Glutamatergic neuron (in vitro differentiated cells): Measurements from ENCODE around the gene ZNF616. TPM values are rescaled to one million over a fixed set of nuclear protein-coding genes. Genes with fewer than 3 reads are reported as not detected.

Experiments used
- DNase-seq: peaks from one replicate; pipeline ENCODE4 v3.0.0; 2022
- H3K27ac Mint-ChIP-seq: one replicate; pipeline ENCODE4 v1.8.0; 2020; ENCODE audit warnings: mild to moderate bottlenecking, mixed read lengths, inconsistent platforms; ENCODE audit not compliant: unreplicated experiment
- H3K27me3 Mint-ChIP-seq: one replicate; pipeline ENCODE4 v1.8.0; 2020; ENCODE audit warnings: mild to moderate bottlenecking, moderate library complexity, mixed read lengths, inconsistent platforms; ENCODE audit not compliant: unreplicated experiment
- H3K36me3 Mint-ChIP-seq: one replicate; pipeline ENCODE4 v1.8.0; 2020; ENCODE audit warnings: mild to moderate bottlenecking, mixed read lengths, inconsistent platforms; ENCODE audit not compliant: unreplicated experiment
- H3K4me1 Mint-ChIP-seq: one replicate; pipeline ENCODE4 v1.8.0; 2020; ENCODE audit warnings: mild to moderate bottlenecking, low read depth, mixed read lengths, inconsistent platforms; ENCODE audit not compliant: unreplicated experiment
- H3K4me3 Mint-ChIP-seq: one replicate; pipeline ENCODE4 v1.8.0; 2020; ENCODE audit warnings: mild to moderate bottlenecking, mixed read lengths, inconsistent platforms; ENCODE audit not compliant: unreplicated experiment
- H3K9me3 Mint-ChIP-seq: one replicate; pipeline ENCODE4 v1.8.0; 2020; ENCODE audit warnings: mild to moderate bottlenecking, moderate library complexity, mixed read lengths, inconsistent platforms; ENCODE audit not compliant: unreplicated experiment
- total RNA-seq: library from RNA; stranded (reverse); fragmentation: NEBNext Ultra II Directional; extraction: Animal tissue kit (Norgen Biotek cat#: 25700); gene quantifications from one replicate; pipeline ENCODE4 v1.2.1, GENCODE V29; 2021; ENCODE audit not compliant: unreplicated experiment
- TF ChIP-seq, protein P1 (sequence below): fragments of 200-600 bp; sonication (generic); IDR thresholded peaks from one replicate; pipeline ENCODE4 v1.5.0; 2021; ENCODE audit not compliant: partially characterized antibody, unreplicated experiment

Gene ZNF616
- total RNA-seq, 1 donor from 2014 or later = 22.5 TPM

DNA sequence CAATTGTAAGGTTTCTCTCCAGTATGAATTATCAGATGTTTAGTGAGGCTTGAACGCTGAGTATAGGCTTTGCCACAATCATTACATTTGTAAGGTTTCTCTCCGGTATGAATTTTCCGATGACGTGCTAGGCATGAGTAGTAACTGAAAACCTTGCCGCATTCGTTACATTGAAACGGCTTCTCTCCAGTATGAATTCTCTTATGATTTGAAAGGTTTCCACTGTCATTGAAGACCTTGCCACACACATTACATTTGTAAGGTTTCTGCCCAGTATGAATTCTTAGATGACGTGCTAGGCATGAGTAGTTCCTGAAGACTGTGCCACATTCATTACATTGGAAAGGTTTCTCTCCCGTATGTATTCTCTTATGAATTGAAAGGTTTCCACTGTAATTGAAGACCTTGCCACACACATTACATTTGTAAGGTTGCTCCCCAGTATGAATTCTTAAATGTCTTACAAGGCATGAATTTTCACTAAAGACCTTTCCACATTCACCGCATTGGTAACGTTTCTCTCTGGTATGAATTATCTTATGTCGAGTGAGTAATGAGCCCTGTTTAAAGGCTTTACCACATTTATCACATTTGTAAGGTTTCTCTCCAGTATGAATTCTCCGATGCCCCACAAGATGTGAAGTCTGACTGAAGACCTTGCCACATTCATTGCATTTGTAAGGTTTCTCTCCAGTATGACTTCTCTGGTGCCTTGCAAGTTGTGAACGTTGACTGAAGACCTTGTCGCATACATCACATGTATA, 16.0 kb upstream of the ZNF616 start:
- peaks cover 40% of the 10 kb centered on the region for H3K9me3 Mint-ChIP-seq
- H3K4me1 Mint-ChIP-seq = no peaks in the 10 kb centered on the region

DNA sequence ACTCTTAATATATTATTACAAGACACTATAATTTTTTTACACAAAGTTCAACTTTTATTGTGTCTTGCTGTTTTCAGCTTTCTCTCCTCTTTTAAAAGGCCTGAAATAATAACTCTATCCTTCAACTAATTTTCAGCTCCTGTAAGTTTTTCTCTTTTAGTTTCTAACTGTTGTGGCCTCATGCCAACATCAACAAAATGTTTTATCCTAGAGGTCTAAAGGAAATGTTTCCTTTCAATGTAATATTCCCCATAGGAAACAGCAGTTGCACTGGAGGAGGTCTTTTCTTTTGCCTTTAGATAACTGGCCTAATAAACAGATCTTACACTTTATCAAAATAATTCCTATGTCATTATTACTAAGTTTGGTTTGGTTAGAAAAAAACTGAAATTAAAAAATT, 8.5 kb upstream of the ZNF616 start:
- Mint-ChIP-seq H3K4me1 (no peaks in the 10 kb centered on the region), H3K27ac (no peak overlapping the region), H3K9me3 (peaks cover 10% of the 10 kb centered on the region), H3K36me3 (peaks cover 38% of the 10 kb centered on the region), H3K27me3 (no peaks in the 10 kb centered on the region), H3K4me3 (no peak overlapping the region)
- TF ChIP-seq, protein P1, sequence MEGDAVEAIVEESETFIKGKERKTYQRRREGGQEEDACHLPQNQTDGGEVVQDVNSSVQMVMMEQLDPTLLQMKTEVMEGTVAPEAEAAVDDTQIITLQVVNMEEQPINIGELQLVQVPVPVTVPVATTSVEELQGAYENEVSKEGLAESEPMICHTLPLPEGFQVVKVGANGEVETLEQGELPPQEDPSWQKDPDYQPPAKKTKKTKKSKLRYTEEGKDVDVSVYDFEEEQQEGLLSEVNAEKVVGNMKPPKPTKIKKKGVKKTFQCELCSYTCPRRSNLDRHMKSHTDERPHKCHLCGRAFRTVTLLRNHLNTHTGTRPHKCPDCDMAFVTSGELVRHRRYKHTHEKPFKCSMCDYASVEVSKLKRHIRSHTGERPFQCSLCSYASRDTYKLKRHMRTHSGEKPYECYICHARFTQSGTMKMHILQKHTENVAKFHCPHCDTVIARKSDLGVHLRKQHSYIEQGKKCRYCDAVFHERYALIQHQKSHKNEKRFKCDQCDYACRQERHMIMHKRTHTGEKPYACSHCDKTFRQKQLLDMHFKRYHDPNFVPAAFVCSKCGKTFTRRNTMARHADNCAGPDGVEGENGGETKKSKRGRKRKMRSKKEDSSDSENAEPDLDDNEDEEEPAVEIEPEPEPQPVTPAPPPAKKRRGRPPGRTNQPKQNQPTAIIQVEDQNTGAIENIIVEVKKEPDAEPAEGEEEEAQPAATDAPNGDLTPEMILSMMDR = no peak
- DNase-seq = no peak

More for the DNA sequence above, 16.0 kb upstream of the ZNF616 start:
- Mint-ChIP-seq H3K36me3 (peaks cover 77% of the 10 kb centered on the region), H3K27me3 (peaks cover 4% of the 10 kb centered on the region), H3K4me3 (no peak overlapping the region), H3K27ac (no peak overlapping the region)
- TF ChIP-seq, protein P1 = no peak
- DNase-seq = no peak

DNA sequence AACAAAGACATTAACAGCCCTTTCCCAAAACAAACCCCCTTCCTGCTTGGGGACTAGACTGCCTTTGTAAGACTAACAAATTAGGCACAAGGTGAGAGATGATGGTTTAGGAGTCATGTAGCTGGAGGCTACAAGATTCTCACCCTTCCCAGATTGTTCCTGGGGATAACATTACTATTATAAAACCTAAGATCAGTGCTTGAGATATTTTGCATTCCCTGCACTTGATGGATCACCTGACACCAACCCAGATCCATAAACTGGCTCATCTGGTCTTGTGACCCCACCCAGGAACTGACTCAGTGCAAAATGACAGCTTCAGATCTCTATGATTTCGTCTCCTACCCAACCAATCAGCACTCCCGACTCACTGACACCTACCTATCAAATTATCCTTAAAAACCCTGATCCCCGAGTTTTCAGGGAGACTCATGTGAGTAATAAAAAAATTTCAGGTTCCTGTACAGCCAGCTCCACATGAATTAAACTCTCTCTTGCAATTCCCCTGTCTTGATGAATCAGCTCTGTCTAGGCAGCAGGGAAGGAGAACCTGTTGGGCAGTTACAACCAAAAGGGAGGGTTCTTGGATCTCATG, 2.4 kb upstream of the ZNF616 start:
- Mint-ChIP-seq H3K27me3 (peaks cover 12% of the 10 kb centered on the region), H3K4me1 (no peaks in the 10 kb centered on the region), H3K36me3 (peaks cover 24% of the 10 kb centered on the region), H3K9me3 (peaks cover 16% of the 10 kb centered on the region), H3K27ac (no peak overlapping the region), H3K4me3 (no peak overlapping the region)
- TF ChIP-seq, protein P1 = no peak
- DNase-seq = no peak

DNA sequence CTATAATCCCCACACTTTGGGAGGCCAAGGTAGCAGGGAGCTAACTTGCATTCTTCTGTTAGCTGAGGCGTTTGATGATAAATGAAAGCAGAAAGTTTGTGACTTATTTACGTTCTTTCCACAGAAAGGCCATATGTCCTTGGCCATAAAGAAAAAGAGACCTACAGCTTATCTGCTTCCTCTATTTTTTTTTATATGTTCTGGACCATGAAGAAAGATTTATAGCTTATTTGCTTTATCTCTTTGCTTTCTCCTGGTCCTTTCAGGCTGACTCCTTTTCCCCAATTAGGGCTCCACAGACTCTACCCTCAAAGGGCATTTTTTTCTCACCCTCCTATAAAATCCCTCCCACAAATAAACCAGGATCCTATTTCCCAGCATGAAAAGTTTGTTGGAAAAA, 1.5 kb upstream of the ZNF616 start:
- Mint-ChIP-seq H3K27ac (no peak overlapping the region), H3K4me1 (no peaks in the 10 kb centered on the region), H3K27me3 (peaks cover 12% of the 10 kb centered on the region), H3K36me3 (peaks cover 30% of the 10 kb centered on the region), H3K4me3 (peak overlapping the region; percentile 20), H3K9me3 (peaks cover 18% of the 10 kb centered on the region)
- no peak for DNase-seq
- TF ChIP-seq, protein P1 = no peak
